PC-3 (cell line): ENCODE results near the gene LRRC51. TPM values are rescaled to one million over a fixed set of nuclear protein-coding genes. Genes with fewer than 3 reads are reported as not detected.

ENCODE experiments used
- ATAC-seq: fragments of 200-7000 bp; cut with Tn5 transposase; 2 replicates; pipeline ENCODE4 v1.9.1; 2020; ENCODE audit warnings: mild to moderate bottlenecking, moderate library complexity
- BruUV-seq: library from RNA; stranded (reverse); fragments of 400-500 nt; replicated peaks from 2 replicates; lab custom pipeline; 2021; lab: Mats Ljungman, UMichigan
- CTCF ChIA-PET: fragments of 300-600 bp; sonication (Branson Sonifier 250); formaldehyde crosslinking; loops from one replicate; lab custom pipeline; 2022; ENCODE audit warnings: antibody characterized with exemption; lab: Charles Lee
- POLR2A ChIA-PET: fragments of 300-600 bp; sonication (Branson Sonifier 250); formaldehyde crosslinking; loops from one replicate; lab custom pipeline; 2022; ENCODE audit warnings: antibody characterized with exemption; ENCODE audit not compliant: unreplicated experiment; lab: Charles Lee
- DNase-seq: peaks from one replicate; pipeline ENCODE4 v3.0.0-alpha.2; 2015
- H2AFZ ChIP-seq: fragments of 300-600 bp; sonication (generic); 2 replicates; pipeline ENCODE4 v1.6.0; 2016; ENCODE audit warnings: antibody characterized with exemption, low read length
- H3F3A ChIP-seq: fragments of 300-600 bp; sonication (generic); one replicate; pipeline ENCODE4 v1.6.0; 2017; ENCODE audit warnings: antibody characterized with exemption, low read length, control low read depth, mild to moderate bottlenecking; ENCODE audit not compliant: unreplicated experiment
- H3K27ac ChIP-seq: fragments of 300-600 bp; sonication (generic); 2 replicates; pipeline ENCODE4 v1.5.1; 2016; ENCODE audit warnings: mild to moderate bottlenecking, low read length
- H3K27me3 ChIP-seq: fragments of 300-600 bp; sonication (generic); 2 replicates; pipeline ENCODE4 v1.6.1; 2016; ENCODE audit warnings: low read length, mixed read lengths
- H3K36me3 ChIP-seq: fragments of 300-600 bp; sonication (generic); 2 replicates; pipeline ENCODE4 v1.6.1; 2016; ENCODE audit warnings: low read depth, mixed run types, low read length, mixed read lengths
- H3K4me1 ChIP-seq: fragments of 300-600 bp; sonication (generic); 2 replicates; pipeline ENCODE4 v1.5.1; 2016; ENCODE audit warnings: low read length; ENCODE audit not compliant: insufficient read depth
- H3K4me2 ChIP-seq: fragments of 300-600 bp; sonication (generic); 2 replicates; pipeline ENCODE4 v1.6.0; 2016; ENCODE audit warnings: low read length
- H3K4me3 ChIP-seq: fragments of 300-600 bp; sonication (generic); 2 replicates; pipeline ENCODE4 v1.5.1; 2016; ENCODE audit warnings: mild to moderate bottlenecking, low read length, mixed read lengths
- H3K79me2 ChIP-seq: fragments of 300-600 bp; sonication (generic); 2 replicates; pipeline ENCODE4 v1.6.1; 2017; ENCODE audit warnings: low read length, mixed read lengths
- H3K9ac ChIP-seq: fragments of 300-600 bp; sonication (generic); 2 replicates; pipeline ENCODE4 v1.6.0; 2016; ENCODE audit warnings: mild to moderate bottlenecking, low read length
- H3K9me2 ChIP-seq: fragments of 300-600 bp; sonication (generic); replicated peaks from 2 replicates; pipeline ENCODE4 v1.6.1; 2016; ENCODE audit warnings: mixed run types, low read length, mixed read lengths
- H3K9me3 ChIP-seq: fragments of 300-600 bp; sonication (generic); 2 replicates; pipeline ENCODE4 v1.6.1; 2016; ENCODE audit warnings: low read length, mixed read lengths
- H4K20me1 ChIP-seq: fragments of 300-600 bp; sonication (generic); 2 replicates; pipeline ENCODE4 v1.6.1; 2016; ENCODE audit warnings: low read length, mixed read lengths
- EZH2 ChIP-seq: fragments of 300-600 bp; sonication (generic); IDR thresholded peaks from one replicate; pipeline ENCODE4 v1.6.1; 2017; ENCODE audit warnings: antibody characterized with exemption, mild to moderate bottlenecking, low read length; ENCODE audit not compliant: unreplicated experiment
- EZH2phosphoT487 ChIP-seq: fragments of 300-600 bp; sonication (generic); IDR thresholded peaks from 2 replicates; pipeline ENCODE4 v1.6.1; 2018; ENCODE audit warnings: mild to moderate bottlenecking, antibody characterized with exemption, low read length, borderline replicate concordance
- intact Hi-C: fragments of 100-400 bp; cut with micrococcal nuclease; formaldehyde crosslinking; loops from 2 replicates; pipeline ENCODE4 v1.9.0; 2023
- total RNA-seq: library from RNA; depleted of rRNA; stranded (reverse); fragments of >200 nt; gene quantifications from 2 replicates; pipeline ENCODE4 v1.2.3, GENCODE V29; 2014
- TF ChIP-seq, protein P1 (sequence below): fragments of 300-600 bp; sonication (generic); conservative IDR thresholded peaks from 2 replicates; pipeline ENCODE4 v1.5.1; 2017; ENCODE audit warnings: antibody characterized with exemption, low read depth, mild to moderate bottlenecking, low read length

Gene LRRC51
- total RNA-seq, 1 experiment from 2014 or later, result 5.8 TPM

DNA sequence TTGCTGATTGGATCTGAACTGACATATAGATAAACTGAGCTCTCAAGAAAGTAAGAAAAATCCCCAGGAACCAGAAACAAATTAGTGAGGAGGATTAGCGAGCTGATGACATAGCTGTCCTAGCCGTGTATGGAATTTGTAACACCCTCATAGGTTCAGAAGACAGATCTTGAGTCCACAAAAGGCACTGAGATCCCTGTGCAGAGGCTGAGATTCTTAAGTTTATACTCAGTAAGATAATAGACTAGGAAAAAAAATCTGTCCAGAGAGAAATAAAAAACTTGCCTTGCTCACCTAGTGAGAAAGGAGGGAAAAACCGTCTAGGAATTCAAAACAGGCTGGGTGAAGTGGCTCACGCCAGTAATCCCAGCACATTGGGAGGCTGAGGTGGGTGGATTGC lies 4.9 kb upstream of the LRRC51 start:
- ATAC-seq (no peak), DNase-seq (no peak)
- H3K4me2 ChIP-seq, result no peak overlapping the region
- no peaks in the 10 kb centered on the region for H3K27me3 ChIP-seq
- peaks cover 91% of the 10 kb centered on the region for H3K79me2 ChIP-seq
- ChIA-PET CTCF (interaction anchor here (1.1 kb wide), 1 partner anchor 50 kb away, joined by 4 read pairs; no protein-coding TSS in a partner anchor), POLR2A (no interaction called here)
- no peak overlapping the region for H3K9ac ChIP-seq
- H3K4me1 ChIP-seq, result peaks cover 41% of the 10 kb centered on the region
- no peaks in the 10 kb centered on the region for H3K9me3 ChIP-seq
- no peak overlapping the region for H3K27ac ChIP-seq
- no TSS peak for BruUV-seq
- no peaks in the 10 kb centered on the region for H3F3A ChIP-seq
- intact Hi-C loops, result no loop called here
- H2AFZ ChIP-seq, result no peak overlapping the region
- H4K20me1 ChIP-seq, result peaks cover 27% of the 10 kb centered on the region; the same call in 1 of the 2 replicates
- H3K36me3 ChIP-seq, result no peaks in the 10 kb centered on the region; the same call in 1 of the 2 replicates
- TF ChIP-seq EZH2phosphoT487 (no peak), EZH2 (no peak)
- TF ChIP-seq, protein P1, sequence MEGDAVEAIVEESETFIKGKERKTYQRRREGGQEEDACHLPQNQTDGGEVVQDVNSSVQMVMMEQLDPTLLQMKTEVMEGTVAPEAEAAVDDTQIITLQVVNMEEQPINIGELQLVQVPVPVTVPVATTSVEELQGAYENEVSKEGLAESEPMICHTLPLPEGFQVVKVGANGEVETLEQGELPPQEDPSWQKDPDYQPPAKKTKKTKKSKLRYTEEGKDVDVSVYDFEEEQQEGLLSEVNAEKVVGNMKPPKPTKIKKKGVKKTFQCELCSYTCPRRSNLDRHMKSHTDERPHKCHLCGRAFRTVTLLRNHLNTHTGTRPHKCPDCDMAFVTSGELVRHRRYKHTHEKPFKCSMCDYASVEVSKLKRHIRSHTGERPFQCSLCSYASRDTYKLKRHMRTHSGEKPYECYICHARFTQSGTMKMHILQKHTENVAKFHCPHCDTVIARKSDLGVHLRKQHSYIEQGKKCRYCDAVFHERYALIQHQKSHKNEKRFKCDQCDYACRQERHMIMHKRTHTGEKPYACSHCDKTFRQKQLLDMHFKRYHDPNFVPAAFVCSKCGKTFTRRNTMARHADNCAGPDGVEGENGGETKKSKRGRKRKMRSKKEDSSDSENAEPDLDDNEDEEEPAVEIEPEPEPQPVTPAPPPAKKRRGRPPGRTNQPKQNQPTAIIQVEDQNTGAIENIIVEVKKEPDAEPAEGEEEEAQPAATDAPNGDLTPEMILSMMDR, result no peak
- H3K9me2 ChIP-seq, result no peaks in the 10 kb centered on the region
- no peak overlapping the region for H3K4me3 ChIP-seq

DNA sequence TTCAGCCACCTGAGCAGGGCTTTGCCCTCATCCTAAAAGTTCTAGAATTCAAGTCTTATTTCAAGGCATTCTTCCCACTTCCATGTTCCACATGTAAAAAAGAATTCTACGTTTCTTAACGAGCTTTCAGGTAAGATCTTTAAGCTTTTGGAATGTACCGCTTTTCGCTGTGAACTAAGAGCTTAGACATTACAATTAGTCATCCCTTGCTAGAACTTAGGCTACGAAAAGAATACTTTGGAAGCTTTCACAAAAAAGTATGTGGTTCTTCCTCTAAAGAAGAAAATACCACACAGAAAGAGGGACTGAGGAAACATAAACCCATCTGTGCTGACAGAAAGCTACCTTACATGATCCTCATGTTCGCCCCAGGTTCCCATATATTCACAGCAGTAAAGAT lies 2.2 kb upstream of the LRRC51 start:
- no peaks in the 10 kb centered on the region for H3K27me3 ChIP-seq
- H4K20me1 ChIP-seq, result peaks cover 12% of the 10 kb centered on the region; the same call in 1 of the 2 replicates
- peaks cover 32% of the 10 kb centered on the region for H3K4me1 ChIP-seq
- ChIA-PET CTCF (interaction anchor here (1.2 kb wide), 2 partner anchors 12 to 53 kb away, joined by 7 to 8 read pairs; no protein-coding TSS in a partner anchor), POLR2A (interaction anchor here (0.6 to 0.9 kb wide), 2 partner anchors 39 to 65 kb away, joined by 4 to 5 read pairs; no protein-coding TSS in a partner anchor)
- H3K9me3 ChIP-seq, result no peaks in the 10 kb centered on the region
- peak overlapping the region; percentile 81 for H3K4me2 ChIP-seq
- peak overlapping the region; percentile 5 for H2AFZ ChIP-seq
- H3K27ac ChIP-seq, result peak overlapping the region; percentile 2; the same call in 1 of the 2 replicates
- peaks cover 66% of the 10 kb centered on the region for H3K79me2 ChIP-seq
- ATAC-seq, result no peak
- intact Hi-C loops, result no loop called here
- H3K9me2 ChIP-seq, result no peaks in the 10 kb centered on the region
- peak; percentile 49 for DNase-seq
- no peaks in the 10 kb centered on the region for H3F3A ChIP-seq
- no peaks in the 10 kb centered on the region; the same call in 1 of the 2 replicates for H3K36me3 ChIP-seq
- TF ChIP-seq EZH2 (no peak), EZH2phosphoT487 (no peak)
- TF ChIP-seq, protein P1, result no peak
- peak overlapping the region; percentile 86 for H3K4me3 ChIP-seq
- TSS peak; percentile 31 for BruUV-seq
- peak overlapping the region; percentile 78 for H3K9ac ChIP-seq

DNA sequence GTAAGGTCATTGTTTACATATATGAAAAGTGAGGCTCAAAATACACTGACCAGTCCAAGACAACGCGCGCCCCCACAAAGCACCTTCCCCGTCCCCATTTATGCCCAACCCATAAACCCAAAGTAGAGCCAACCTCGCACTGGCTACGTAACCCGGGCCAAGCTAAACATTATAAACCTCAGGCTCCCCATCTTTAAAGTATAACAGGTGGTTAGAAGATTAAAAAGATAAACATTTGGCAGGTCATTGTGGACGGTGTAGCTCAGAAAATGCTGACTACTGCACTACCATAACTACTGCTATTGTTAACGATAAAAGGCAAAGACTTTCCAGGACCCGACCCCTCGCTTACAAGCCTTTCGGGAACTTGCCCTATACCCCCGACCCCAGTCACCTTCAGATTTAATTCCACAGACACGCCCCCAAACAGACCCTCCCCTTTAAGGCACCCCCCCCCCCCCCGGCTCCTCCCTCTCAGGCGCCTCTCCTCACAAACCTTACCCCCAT lies 778 bp upstream of the LRRC51 start:
- Histone ChIP-seq H4K20me1 (peaks cover 12% of the 10 kb centered on the region; the same call in 1 of the 2 replicates), H3K4me1 (peaks cover 31% of the 10 kb centered on the region), H2AFZ (peak overlapping the region; percentile 69), H3K9ac (peak overlapping the region; percentile 78), H3K27ac (peak overlapping the region; percentile 69), H3K79me2 (peaks cover 54% of the 10 kb centered on the region), H3K9me3 (no peaks in the 10 kb centered on the region), H3K27me3 (no peaks in the 10 kb centered on the region), H3K9me2 (no peaks in the 10 kb centered on the region), H3F3A (no peaks in the 10 kb centered on the region), H3K36me3 (no peaks in the 10 kb centered on the region; the same call in 1 of the 2 replicates), H3K4me3 (peak overlapping the region; percentile 86), H3K4me2 (peak overlapping the region; percentile 81)
- intact Hi-C loops, result loop anchor here (1.0 to 2.0 kb wide), 5 partner anchors 8 to 55 kb away; partner anchors contain the start of genes ANAPC15 and LAMTOR1
- ATAC-seq (peak; percentile 11), DNase-seq (no peak)
- TF ChIP-seq EZH2, result no peak
- no peak for TF ChIP-seq EZH2phosphoT487
- TF ChIP-seq, protein P1, result no peak
- POLR2A ChIA-PET, result no interaction called here
- BruUV-seq, result no TSS peak
- CTCF ChIA-PET, result no interaction called here
